HG03196 (cell line): ENCODE results near the gene IL10RB.
"Not testable (repeated sequence)": the region's sequence is repeated elsewhere in the genome, so short reads cannot be mapped to it uniquely, and the experiment has no call there.

Experiments used
- ATAC-seq: cut with Tn5 transposase; IDR thresholded peaks from one replicate; pipeline ENCODE4 v1.9.1; 2021; ENCODE audit not compliant: unreplicated experiment

IL10RB gene

GRCh38 chr21:33266050-33266788, at the start of gene IL10RB:
Gene IL10RB, plus strand, starts transcription at chr21:33266367. Its CDS starts 99 bp downstream, at chr21:33266466.
- ATAC-seq, result peak; percentile 35

DNA sequence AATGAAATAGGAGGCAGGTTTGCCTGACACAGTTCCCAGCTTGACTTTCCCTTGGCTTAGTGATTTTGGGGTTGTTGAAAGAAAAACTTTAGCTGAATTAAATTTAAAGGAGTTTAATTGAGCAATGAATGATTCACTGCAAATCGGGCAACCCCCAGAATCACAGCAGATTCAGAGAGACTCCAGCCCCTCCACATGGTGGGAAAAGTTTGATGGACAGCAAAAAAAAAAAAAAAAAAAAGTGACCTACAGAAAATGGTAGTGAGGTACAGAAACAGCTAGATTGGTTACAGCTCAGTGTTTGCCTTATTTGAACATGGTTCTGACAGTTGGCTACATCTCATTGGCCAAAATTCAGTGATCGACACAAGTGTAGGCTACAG, 49.0 kb upstream of the IL10RB start:
- no peak for ATAC-seq

DNA sequence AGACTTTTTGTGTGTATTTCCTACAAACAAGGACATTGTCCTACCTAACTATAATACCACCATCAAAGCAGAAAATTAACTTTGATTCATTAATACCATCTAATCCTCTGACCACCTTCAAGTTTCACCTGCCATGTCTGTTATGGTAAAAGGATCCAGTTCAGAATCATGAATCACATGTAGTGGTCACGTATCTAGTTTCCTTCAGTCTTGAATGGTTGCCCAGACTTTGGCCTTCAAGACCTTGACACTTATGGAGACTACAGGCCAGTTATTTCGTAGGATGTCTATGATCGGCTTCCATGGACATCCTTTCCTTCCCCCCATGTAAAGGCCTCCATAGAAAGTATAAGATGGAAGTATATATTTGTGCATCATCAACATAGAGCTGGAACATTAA, 46.9 kb upstream of the IL10RB start:
- ATAC-seq, result no peak

DNA sequence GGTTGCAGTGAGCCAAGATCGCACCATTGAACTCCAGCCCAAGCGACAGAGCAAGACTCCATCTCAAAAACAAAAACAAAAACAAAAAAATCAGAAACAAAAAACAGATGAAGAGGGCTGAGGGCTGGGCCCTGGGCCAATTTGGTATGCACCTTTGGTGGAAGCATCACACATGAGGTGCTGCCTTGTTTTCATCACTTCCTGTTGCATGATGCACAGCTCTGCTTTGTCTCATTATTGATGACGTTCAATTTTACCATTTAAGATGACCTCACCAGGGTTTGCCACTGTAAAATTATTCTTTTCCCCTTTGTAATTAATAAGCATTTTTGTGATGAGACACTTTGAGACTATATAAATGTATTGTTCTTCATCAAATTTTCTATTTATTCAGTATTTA, 46.2 kb upstream of the IL10RB start:
- no peak for ATAC-seq

DNA sequence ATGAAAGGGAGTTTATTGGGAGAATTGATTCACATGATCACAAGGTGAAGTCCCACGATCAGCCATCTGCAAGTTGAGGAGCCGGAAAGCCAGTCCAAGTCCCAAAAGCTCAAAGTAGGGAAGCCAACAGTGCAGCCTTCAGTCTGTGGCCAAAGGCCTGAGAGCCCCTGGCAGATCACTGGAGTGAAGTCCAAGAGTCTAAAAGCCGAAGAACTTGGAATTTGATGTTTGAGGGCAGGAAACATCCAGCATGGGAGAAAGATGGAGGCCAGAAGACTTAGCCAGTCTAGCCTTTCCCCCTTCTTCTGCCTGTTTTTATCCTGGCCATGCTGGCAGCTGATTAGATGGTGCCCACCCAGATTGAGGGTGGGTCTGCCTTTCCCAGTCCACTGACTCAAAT, 40.8 kb upstream of the IL10RB start:
- not testable (repeated sequence) for ATAC-seq

- no peak for ATAC-seq
Observed at GRCh38 chr21:33228455-33228854, 37.7 kb upstream of the IL10RB start.

DNA sequence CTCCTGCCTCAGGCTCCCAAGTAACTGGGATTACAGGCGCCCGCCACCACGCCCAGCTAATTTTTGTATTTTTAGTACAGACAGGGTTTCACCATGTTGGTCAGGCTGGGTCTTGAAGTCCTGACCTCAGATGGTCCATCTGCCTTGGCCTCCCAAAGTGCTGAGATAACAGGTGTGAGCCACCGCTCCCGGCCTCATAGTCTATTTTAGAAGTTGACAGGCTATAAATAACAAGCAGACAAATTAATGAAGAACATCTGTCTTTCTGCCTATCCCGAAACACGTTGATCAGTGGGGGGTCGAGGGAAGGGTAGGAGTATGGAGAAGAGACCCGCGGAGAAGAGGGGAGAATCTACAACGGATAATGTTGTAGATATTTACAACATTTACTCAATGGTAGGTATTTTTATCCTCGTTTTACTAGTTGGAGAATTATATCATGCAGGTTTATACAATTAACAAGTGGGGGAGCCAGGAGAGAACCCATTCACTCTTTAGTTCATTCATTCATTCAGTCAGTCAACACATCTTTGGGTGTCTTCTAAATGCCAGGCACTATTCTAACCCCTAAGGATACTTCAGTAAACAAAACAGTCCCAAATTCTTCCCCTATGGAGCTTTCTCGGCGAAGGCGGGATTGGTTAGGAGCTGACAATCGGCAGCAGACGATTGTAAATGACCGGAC, 36.9 kb upstream of the IL10RB start:
- no peak for ATAC-seq

DNA sequence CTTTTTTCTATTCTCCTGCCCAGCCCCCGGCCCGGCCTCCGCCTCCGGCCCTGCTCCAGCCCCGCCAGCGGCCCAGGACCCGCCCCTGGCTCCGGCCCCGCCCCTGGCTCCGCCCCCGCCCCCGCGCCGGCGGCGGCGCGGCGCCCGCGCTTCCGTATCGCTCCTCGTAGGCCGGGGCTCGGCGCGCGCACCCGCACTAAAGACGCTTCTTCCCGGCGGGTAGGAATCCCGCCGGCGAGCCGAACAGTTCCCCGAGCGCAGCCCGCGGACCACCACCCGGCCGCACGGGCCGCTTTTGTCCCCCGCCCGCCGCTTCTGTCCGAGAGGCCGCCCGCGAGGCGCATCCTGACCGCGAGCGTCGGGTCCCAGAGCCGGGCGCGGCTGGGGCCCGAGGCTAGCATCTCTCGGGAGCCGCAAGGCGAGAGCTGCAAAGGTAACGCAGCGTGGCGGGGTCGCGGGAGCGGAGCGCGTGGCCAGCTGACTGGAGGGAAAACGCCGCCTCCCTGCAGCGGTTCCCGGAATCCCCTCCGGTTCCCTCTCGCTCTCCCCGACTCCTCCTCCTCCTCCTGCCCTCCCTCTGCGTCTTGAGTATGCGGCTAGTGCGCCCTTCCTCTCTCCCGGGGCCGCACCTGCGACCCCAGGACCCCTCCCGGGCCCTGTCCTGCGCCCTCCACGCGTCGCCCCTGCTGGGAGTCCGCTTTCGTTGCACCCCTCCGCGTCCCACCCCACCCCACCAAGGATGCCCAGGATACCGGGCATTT, 36.2 kb upstream of the IL10RB start, which contains the start of gene IFNAR2:
Gene IFNAR2 (plus strand): TSS at position 155 of the 761 bp plus-strand sequence. CDS start 11,985 bp downstream, outside the sequence.
- peak; percentile 57 for ATAC-seq

DNA sequence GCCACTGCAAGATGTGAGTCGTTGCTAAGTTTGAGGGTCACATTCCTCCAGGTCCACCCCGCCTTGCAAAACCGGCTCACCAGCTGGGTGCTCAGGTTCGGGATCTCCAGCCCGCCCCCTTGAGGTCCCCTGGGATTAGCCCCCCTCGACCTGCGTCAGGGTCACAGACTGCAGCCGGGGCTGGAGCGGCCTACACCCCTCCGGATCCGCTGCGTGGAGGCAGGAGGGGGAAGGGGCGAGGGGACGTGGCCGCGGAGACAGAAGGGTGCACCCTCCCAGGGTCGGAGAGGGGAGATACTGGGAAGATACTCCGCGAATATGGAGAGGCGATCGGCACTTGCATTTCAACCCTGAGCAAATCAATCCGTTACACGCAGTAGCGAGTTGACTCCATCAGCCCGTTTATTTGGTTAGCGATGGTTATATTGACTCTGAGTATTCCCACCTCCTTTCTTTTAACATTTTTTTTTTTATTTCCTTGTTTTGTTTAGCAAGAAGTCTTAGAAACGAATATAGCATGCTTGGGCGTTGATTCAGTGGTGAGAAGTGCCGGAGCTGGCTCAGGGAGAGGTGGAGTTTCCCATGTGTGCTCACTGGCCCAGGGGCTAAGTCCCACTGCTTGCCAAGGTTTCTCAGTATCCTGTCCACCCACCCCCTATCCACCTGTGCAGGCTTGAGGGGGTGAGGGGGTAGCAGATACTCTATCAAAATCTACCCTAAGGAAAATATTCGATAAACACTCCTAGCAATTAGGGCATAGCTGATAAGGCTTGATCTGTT, 35.4 kb upstream of the IL10RB start:
- ATAC-seq, result peak; percentile 28

DNA sequence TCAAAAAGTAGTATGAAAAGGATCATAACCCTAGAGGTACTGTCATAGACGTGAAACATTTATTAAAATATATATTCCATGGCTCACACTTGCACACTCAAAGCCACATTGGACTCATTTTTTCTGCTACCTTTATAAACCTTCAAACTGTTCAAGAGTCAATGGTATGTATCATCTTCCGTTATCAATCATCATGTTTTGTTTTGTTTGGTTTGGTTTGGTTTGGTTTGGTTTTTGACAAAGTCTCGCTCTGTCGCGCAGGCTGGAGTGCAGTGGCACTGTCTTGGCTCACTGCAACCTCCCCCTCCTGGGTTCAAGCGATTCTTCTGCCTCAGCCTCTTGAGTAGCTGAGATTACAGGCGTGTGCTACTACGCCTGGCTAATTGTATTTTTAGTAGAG, 34.6 kb upstream of the IL10RB start:
- no peak for ATAC-seq

- no peak for ATAC-seq
Observed at GRCh38 chr21:33232291-33233034, 33.7 kb upstream of the IL10RB start.

DNA sequence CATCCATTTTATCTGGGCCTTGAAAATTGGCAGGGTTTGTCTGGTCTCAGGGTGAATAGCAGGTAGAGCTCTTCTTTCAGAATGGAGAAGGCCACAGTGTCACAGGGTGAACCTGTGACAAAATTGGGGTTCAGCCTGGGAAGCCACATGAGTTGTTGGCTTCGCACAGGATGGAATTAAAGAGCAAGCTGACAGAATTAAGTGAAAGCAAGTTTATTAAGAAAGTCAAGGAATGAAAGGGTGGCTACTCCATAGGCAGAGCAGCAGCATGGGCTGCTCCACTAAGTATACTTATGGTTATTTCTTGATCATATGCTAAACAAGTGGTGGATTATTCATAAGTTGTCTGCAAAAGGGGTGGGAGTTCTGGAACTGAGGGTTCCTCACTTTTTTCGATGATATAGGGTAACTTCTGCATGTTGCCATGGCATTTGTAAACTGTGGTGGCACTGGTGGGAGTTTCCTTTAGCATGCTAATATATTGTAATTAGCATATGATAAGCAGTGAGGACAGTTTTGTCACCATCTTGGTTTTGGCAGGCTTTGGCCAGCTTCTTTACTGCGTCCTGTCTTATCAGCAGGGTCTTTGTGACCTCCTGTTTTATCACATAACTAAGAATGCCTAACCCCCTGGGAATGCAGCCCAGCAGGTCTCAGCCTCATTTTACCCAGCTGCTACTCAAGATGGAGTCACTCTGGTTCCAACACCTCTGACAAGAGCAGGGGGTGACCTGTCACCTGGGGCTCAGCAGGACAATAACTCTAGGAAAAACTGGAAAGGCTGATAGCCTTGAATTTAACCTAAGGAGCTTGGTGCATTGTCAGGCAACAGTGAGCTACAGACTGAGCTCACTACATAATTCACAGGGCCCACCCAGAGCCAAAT, 31.3 kb upstream of the IL10RB start:
- no peak for ATAC-seq

DNA sequence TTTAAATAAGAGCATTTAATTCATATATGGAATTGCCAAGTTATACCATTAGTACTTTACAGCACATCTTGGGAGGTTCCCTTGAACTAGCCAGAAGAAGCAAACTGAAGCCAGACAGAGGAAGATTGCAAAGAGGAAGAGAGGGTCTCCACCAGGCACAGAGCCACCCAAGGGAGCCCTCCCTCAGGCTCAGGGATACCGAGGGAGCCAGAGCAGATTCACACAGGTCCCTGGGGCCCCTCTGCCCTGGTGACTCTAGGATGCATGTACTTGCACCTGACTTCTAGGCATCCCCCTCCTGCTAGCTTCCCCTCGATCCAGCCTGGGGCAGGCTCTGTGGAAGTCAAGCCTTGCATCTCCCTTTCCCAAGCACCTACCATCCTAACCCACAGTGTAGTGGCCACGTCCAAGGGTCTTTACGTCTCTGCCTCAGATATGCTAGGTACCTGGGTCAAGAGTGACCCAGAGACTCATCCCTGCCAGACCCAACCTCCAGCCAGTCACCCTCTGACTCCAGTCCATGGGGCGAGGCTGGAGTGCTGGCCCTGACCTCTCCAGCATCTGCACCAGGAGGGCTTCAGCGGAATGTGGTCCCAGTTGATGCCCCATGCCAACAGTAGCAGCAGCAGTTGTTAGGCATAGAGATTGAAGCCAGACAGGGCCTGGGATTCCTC, 30.0 kb upstream of the IL10RB start:
- ATAC-seq, result no peak

DNA sequence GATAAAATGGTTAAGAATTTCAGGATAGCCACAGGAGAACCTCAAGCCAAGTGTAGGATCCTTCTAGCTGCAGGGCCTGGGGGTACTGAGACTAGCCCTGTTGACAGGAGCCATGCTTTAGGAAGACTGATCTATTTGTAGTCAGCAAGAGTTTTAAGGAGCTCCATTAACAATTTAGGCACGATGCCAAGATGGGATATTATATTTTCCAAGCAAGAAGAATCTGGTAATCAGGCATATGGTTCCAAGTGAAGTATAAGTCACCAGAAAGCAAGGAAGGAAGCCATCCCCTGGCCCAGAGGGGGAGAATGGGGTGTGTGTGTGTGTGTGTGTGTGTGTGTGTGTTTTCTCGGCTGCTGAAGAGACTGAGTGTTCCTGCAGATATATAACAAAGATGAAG, 29.4 kb upstream of the IL10RB start:
- ATAC-seq, result no peak

DNA sequence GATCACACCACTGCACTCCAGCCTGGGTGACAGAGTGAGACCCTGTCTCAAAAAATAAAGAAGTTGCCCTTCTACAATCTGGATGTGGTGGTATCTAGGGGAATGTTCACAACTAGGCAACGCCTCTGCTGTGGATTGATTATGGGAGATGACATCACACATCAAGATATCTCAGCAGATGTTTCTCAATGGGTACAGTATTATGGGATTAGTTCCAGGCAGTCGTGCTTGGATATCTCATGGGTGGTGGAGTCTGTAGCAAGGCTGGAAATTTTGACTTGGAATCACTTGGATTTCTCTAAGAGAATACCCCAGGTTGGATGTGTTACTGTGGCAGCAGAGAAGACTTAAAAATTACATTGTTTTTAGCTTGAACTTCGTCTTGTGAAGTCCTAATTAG, 28.7 kb upstream of the IL10RB start:
- no peak for ATAC-seq

DNA sequence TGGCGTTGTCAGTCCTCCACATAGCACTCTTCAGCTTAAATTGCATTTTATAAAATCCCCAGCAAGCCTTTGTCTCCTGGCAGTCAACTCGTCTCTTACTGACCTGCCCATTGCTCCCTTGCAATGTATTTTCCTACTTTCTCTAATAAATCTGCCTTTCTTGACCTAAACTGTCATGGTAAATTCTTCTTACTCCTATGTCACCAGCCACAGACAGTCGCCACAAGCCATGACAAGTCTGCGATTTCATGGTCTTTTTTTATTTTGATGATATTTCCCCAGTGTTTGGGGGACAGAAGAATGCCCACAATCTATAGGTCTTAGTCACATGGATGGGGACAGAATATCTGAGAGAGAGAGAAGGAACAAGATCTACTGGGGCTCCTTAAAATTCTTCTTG, 28.0 kb upstream of the IL10RB start:
- peak; percentile 7 for ATAC-seq

DNA sequence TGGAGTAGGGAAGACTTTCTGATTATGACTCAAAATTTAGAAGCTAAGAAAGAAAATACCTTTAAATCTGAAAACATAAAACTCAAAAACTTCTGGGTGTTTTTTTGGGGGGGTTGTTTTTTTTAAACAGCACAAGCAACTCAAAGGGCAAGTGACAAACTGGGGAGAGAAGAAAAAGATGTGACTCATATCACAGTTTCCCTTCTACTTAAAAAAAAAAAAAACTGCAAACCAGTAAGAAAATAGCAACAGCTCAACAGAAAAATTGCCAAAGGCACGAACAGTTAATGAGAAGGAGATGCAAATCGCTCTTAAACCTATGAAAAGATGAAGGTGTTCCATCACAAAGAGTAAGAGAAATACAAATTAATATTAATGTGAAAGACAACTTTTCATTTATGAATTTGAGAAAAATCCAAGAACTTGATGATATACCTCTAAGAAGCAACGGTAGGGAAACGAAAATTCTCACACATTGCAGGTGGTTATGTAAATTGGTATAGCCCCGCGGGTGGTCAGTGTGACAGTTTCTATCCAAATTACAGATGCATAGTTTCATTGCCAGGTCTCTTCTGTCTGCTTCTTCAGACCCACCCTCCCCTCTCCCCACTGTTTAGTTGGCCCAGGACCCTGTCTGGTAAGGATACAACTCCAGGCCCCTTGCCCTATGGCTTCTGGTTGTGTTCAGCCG, 27.5 kb upstream of the IL10RB start:
- ATAC-seq, result peak; percentile 70

- ATAC-seq, result not testable (repeated sequence)
Observed at GRCh38 chr21:33239559-33240127, 26.5 kb upstream of the IL10RB start.
